GM12875 (cell line): ENCODE results near the gene AGO3.

Experiments used
- H3K4me3 ChIP-seq: one replicate; pipeline ENCODE4 v1.5.1; 2011; ENCODE audit warnings: low read depth, low read length, control low read depth
- CTCF ChIP-seq: IDR thresholded peaks from 2 replicates; pipeline ENCODE4 v1.5.1; 2011; ENCODE audit warnings: low read depth, mild to moderate bottlenecking, control low read depth, inconsistent platforms, low read length, moderate library complexity, borderline replicate concordance; ENCODE audit not compliant: insufficient read depth

The AGO3 gene

GRCh38 chr1:36094621-36095061 lies 163.7 kb downstream of the AGO3 start:
- no peak overlapping the region for H3K4me3 ChIP-seq
- TF ChIP-seq CTCF, result no peak

- TF ChIP-seq CTCF, result no peak
- no peak overlapping the region for H3K4me3 ChIP-seq
Measured at GRCh38 chr1:36095760-36096405, 165.0 kb downstream of the AGO3 start.

- TF ChIP-seq CTCF, result peak; percentile 27; the same call in 1 of the 2 replicates
- H3K4me3 ChIP-seq, result no peak overlapping the region
Measured at GRCh38 chr1:36096500-36097432, 165.9 kb downstream of the AGO3 start.

- TF ChIP-seq CTCF, result no peak
- no peak overlapping the region for H3K4me3 ChIP-seq
Measured at GRCh38 chr1:36097693-36098585, 167.0 kb downstream of the AGO3 start.

GRCh38 chr1:36098650-36099365 lies 167.9 kb downstream of the AGO3 start:
- no peak for TF ChIP-seq CTCF
- H3K4me3 ChIP-seq, result no peak overlapping the region

- TF ChIP-seq CTCF, result peak; percentile 81
- no peak overlapping the region for H3K4me3 ChIP-seq
Measured at GRCh38 chr1:36099681-36100341, 168.9 kb downstream of the AGO3 start.
